CD4-positive, alpha-beta T cell treated with Interleukin-12 subunit alpha and Interleukin-12 subunit beta, for 1 hour (primary cell): ENCODE data around the gene TBC1D3C.
"Not testable (repeated sequence)": the region's sequence is repeated elsewhere in the genome, so short reads cannot be mapped to it uniquely, and the experiment has no call there.

Source experiments
- DNase-seq: peaks from one replicate; pipeline ENCODE4 v3.0.0-alpha.2; 2020

Gene TBC1D3C

GRCh38 chr17:38068534-38068933 is at the start of gene TBC1D3C:
Gene TBC1D3C (minus strand): TSS chr17:38068634. CDS start chr17:38067066, 1,568 bp downstream.
- not testable (repeated sequence) for DNase-seq

- not testable (repeated sequence) for DNase-seq
Measured at GRCh38 chr17:38099262-38099661, 30.8 kb upstream of the TBC1D3C start.

- not testable (repeated sequence) for DNase-seq
Measured at GRCh38 chr17:38094059-38094694, 25.7 kb upstream of the TBC1D3C start.

GRCh38 chr17:38088120-38088519 is 19.7 kb upstream of the TBC1D3C start:
- not testable (repeated sequence) for DNase-seq

- not testable (repeated sequence) for DNase-seq
Measured at GRCh38 chr17:38087344-38087743, 18.9 kb upstream of the TBC1D3C start.
